NCI-H187 treated with DMSO at 0.1 percent for 48 hours (cell line): ENCODE data around the gene DCTN5.

ENCODE experiments used
- DNase-seq: peaks from one replicate; lab custom pipeline; 2025; lab: John Stamatoyannopoulos, UW

Gene DCTN5

GRCh38 chr16:23663918-23664317 is 22.7 kb downstream of the DCTN5 start:
- no peak for DNase-seq

- no peak for DNase-seq
Observed at GRCh38 chr16:23666571-23667354, 25.5 kb downstream of the DCTN5 start.

GRCh38 chr16:23667355-23667659 is 26.0 kb downstream of the DCTN5 start:
- DNase-seq = no peak

GRCh38 chr16:23668225-23668624 is 27.0 kb downstream of the DCTN5 start:
- no peak for DNase-seq

GRCh38 chr16:23668873-23669272 is 27.6 kb downstream of the DCTN5 start:
- no peak for DNase-seq

- no peak for DNase-seq
Observed at GRCh38 chr16:23670137-23670776, 29.0 kb downstream of the DCTN5 start.

- DNase-seq = no peak
Observed at GRCh38 chr16:23673971-23674614, 32.8 kb downstream of the DCTN5 start.

GRCh38 chr16:23676924-23677480 is 35.7 kb downstream of the DCTN5 start:
- DNase-seq = no peak

- no peak for DNase-seq
Observed at GRCh38 chr16:23678430-23679273, 37.4 kb downstream of the DCTN5 start, which contains the start of gene PLK1. PLK1 (plus strand) TSS chr16:23678889; CDS start chr16:23678933, 44 bp downstream.

GRCh38 chr16:23679274-23679985 is 38.2 kb downstream of the DCTN5 start:
- no peak for DNase-seq

GRCh38 chr16:23679986-23680336 is 38.7 kb downstream of the DCTN5 start:
- no peak for DNase-seq

- no peak for DNase-seq
Observed at GRCh38 chr16:23682181-23682580, 40.9 kb downstream of the DCTN5 start.

- DNase-seq = no peak
Observed at GRCh38 chr16:23683487-23683886, 42.2 kb downstream of the DCTN5 start.

GRCh38 chr16:23687034-23687808 is 46.0 kb downstream of the DCTN5 start:
- no peak for DNase-seq

GRCh38 chr16:23689442-23690187 is 48.3 kb downstream of the DCTN5 start:
- DNase-seq = no peak

- no peak for DNase-seq
Observed at GRCh38 chr16:23690771-23691482, 49.7 kb downstream of the DCTN5 start.

GRCh38 chr16:23691483-23692189 is 50.4 kb downstream of the DCTN5 start:
- no peak for DNase-seq

- DNase-seq = no peak
Observed at GRCh38 chr16:23692190-23692837, 51.0 kb downstream of the DCTN5 start.
